RPMI8226 (cell line): ENCODE measurements around the gene PJA1.

Source experiments
- DNase-seq: peaks from one replicate; pipeline ENCODE4 v3.0.0-alpha.2; 2015

The PJA1 gene

GRCh38 chrX:69165087-69165651 is at the start of gene PJA1:
PJA1 (minus strand) TSS chrX:69165453; CDS start chrX:69163073, 2,380 bp downstream.
- peak; percentile 57 for DNase-seq

- no peak for DNase-seq
These were observed 49.2 kb upstream of the PJA1 start for GRCh38 chrX:69214463-69214862.

- DNase-seq: no peak
These were observed 46.4 kb upstream of the PJA1 start for GRCh38 chrX:69211701-69212100.

GRCh38 chrX:69210581-69210980 is 45.3 kb upstream of the PJA1 start:
- no peak for DNase-seq

- DNase-seq: no peak
These were observed 42.0 kb upstream of the PJA1 start for GRCh38 chrX:69207216-69207615.

- DNase-seq: no peak
These were observed 38.4 kb upstream of the PJA1 start for GRCh38 chrX:69203638-69204037.

- no peak for DNase-seq
These were observed 32.4 kb upstream of the PJA1 start for GRCh38 chrX:69197690-69198089.

- DNase-seq: no peak
These were observed 31.4 kb upstream of the PJA1 start for GRCh38 chrX:69196666-69197065.

GRCh38 chrX:69195810-69196209 is 30.6 kb upstream of the PJA1 start:
- no peak for DNase-seq

- no peak for DNase-seq
These were observed 29.9 kb upstream of the PJA1 start for GRCh38 chrX:69195192-69195591.

GRCh38 chrX:69192603-69193002 is 27.4 kb upstream of the PJA1 start:
- DNase-seq: no peak

- no peak for DNase-seq
These were observed 24.5 kb upstream of the PJA1 start for GRCh38 chrX:69189576-69190371.

- no peak for DNase-seq
These were observed 21.4 kb upstream of the PJA1 start for GRCh38 chrX:69186651-69187050.

GRCh38 chrX:69185886-69186285 is 20.6 kb upstream of the PJA1 start:
- DNase-seq: no peak

- DNase-seq: no peak
These were observed 19.9 kb upstream of the PJA1 start for GRCh38 chrX:69185141-69185540.

GRCh38 chrX:69182818-69183380 is 17.6 kb upstream of the PJA1 start:
- DNase-seq: no peak

GRCh38 chrX:69179380-69179911 is 14.2 kb upstream of the PJA1 start:
- DNase-seq: peak; percentile 12

GRCh38 chrX:69178592-69178991 is 13.3 kb upstream of the PJA1 start:
- DNase-seq: no peak

GRCh38 chrX:69177511-69178162 is 12.4 kb upstream of the PJA1 start:
- DNase-seq: no peak

- DNase-seq: no peak
These were observed 10.8 kb upstream of the PJA1 start for GRCh38 chrX:69176053-69176452.

GRCh38 chrX:69173906-69174305 is 8.7 kb upstream of the PJA1 start:
- DNase-seq: no peak

GRCh38 chrX:69172937-69173336 is 7.7 kb upstream of the PJA1 start:
- DNase-seq: no peak

- DNase-seq: no peak
These were observed 5.1 kb upstream of the PJA1 start for GRCh38 chrX:69170319-69170718.
